Measurements from ENCODE around the gene LCTL.

The LCTL gene

DNA sequence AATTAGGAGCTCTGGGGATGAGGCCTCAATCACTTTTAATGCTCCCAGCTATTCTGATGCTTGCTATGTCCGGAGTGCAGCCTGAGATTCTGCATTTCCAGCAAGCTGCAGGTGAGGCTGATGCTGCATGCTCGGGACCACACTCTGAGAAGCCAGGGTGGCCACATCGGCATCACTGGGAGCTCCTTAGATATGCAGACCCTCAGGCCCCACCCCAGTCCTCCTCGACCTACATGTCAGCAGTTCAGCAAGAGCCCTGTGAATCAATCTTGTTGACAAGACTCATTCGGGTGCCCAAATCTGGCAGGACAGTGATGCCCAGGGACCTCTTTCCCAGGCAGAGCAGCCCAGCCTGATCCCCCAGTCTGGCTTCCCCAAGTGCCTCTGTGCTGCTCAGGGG is 44.1 kb upstream of the LCTL start:
- H3K36me3 Mint-ChIP-seq (ENCODE audit: low read depth), result no peaks in the 10 kb centered on the region
- TF ChIP-seq, protein P1, sequence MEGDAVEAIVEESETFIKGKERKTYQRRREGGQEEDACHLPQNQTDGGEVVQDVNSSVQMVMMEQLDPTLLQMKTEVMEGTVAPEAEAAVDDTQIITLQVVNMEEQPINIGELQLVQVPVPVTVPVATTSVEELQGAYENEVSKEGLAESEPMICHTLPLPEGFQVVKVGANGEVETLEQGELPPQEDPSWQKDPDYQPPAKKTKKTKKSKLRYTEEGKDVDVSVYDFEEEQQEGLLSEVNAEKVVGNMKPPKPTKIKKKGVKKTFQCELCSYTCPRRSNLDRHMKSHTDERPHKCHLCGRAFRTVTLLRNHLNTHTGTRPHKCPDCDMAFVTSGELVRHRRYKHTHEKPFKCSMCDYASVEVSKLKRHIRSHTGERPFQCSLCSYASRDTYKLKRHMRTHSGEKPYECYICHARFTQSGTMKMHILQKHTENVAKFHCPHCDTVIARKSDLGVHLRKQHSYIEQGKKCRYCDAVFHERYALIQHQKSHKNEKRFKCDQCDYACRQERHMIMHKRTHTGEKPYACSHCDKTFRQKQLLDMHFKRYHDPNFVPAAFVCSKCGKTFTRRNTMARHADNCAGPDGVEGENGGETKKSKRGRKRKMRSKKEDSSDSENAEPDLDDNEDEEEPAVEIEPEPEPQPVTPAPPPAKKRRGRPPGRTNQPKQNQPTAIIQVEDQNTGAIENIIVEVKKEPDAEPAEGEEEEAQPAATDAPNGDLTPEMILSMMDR (IDR thresholded peaks at IDR 0.05; ENCODE audit: unreplicated experiment in 3 of 3), result no peak
- H3K4me3 Mint-ChIP-seq, result no peak overlapping the region
- no peaks in the 10 kb centered on the region for H3K9me3 Mint-ChIP-seq
- H3K4me1 Mint-ChIP-seq, result no peaks in the 10 kb centered on the region
- H3K27me3 Mint-ChIP-seq (ENCODE audit: low read depth), result no peaks in the 10 kb centered on the region
- no peak overlapping the region for H3K27ac Mint-ChIP-seq

DNA sequence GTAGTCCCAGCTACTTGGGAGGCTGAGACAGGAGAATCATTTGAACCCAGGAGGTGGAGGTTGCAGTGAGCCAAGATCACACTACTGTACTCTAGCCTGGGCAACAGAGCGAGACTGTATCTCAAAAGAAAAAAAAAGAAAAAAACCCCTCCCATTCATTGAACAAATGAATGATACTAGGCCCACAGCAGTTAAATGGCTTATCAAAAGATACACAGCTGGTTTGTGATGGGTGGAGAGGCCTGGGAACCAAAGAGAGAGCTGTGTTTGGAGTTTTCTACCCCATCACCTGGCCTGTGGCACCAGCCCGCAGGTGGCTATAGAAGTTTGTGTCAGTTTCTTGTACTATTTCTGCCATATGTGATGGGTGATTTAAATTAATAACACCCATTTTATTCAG is 43.1 kb upstream of the LCTL start:
- Mint-ChIP-seq H3K4me3 (no peak overlapping the region), H3K27ac (no peak overlapping the region), H3K36me3 (ENCODE audit: low read depth) (no peaks in the 10 kb centered on the region), H3K27me3 (ENCODE audit: low read depth) (no peaks in the 10 kb centered on the region), H3K4me1 (no peaks in the 10 kb centered on the region), H3K9me3 (no peaks in the 10 kb centered on the region)
- TF ChIP-seq, protein P1 (IDR thresholded peaks at IDR 0.05; ENCODE audit: unreplicated experiment in 3 of 3), result no peak

DNA sequence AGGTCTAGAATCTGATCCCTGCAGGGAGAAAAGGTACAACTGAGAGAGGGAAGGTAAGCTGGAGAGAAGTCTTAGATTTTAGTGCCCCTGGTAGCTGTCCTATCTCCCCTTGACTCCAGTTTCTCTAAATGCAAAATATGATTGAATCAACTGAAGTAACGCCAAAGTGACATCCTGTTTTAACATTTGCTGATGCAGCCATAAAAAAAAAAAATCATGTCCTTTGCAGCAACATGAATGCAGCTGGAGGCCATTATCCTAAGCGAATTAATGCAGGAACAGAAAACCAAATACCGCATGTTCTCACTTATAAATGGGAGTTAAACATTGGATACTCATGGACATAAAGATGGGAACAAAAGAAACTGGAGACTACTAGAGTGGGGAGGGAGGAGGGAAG is 42.4 kb upstream of the LCTL start:
- no peaks in the 10 kb centered on the region for H3K36me3 Mint-ChIP-seq (ENCODE audit: low read depth)
- peaks cover 7% of the 10 kb centered on the region for H3K27me3 Mint-ChIP-seq (ENCODE audit: low read depth)
- H3K27ac Mint-ChIP-seq, result no peak overlapping the region
- H3K4me1 Mint-ChIP-seq, result no peaks in the 10 kb centered on the region
- TF ChIP-seq, protein P1 (IDR thresholded peaks at IDR 0.05; ENCODE audit: unreplicated experiment in 3 of 3), result no peak
- H3K9me3 Mint-ChIP-seq, result no peaks in the 10 kb centered on the region
- no peak overlapping the region for H3K4me3 Mint-ChIP-seq

DNA sequence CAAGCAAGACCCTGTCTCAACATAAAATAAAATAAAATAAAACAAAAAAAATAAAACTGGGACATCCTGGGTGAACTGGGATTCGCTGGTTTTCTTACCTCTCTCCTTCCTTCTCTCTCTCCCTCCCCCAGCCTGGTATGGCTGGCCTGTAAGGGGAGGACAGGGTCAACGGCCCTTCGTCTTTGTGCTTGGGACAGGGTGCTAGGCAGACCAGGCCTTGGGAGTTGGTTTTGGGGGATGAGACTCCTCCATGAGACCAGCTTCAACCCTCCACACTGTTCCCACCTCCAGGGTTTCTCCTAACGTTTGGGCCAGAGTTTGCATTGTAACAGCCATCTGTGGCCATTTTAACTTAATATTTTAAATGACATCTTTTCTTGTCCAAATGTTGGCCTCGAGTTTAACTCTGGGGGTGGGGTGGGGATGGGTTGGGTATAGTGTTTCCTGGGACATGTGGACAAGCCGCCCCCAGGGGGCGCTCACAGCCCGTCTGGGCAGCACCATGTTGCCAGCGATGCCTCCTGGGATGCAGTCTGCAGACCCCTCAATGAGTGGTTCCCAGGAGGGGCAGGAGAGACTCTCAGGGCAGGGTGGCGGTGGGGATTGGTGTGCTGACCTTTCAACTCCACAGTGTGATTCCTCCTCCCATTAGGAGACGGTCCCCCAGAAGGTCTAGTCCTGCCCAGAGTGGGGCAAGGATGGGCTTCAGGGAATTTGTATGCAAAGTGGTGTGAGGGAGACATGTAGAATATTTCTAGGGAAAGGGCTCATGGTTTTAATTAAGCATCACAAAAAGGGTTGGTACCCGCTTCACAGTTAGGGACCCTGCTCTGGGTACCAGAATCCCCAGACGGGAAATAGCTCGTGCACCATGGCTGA is 37.7 kb upstream of the LCTL start:
- H3K27me3 Mint-ChIP-seq (ENCODE audit: low read depth), result peaks cover 12% of the 10 kb centered on the region
- H3K9me3 Mint-ChIP-seq, result no peaks in the 10 kb centered on the region
- no peak overlapping the region for H3K4me3 Mint-ChIP-seq
- H3K4me1 Mint-ChIP-seq, result no peaks in the 10 kb centered on the region
- H3K27ac Mint-ChIP-seq, result peak overlapping the region in 1 of 3 experiments; percentile 54
- no peaks in the 10 kb centered on the region for H3K36me3 Mint-ChIP-seq (ENCODE audit: low read depth)
- TF ChIP-seq, protein P1 (IDR thresholded peaks at IDR 0.05; ENCODE audit: unreplicated experiment in 3 of 3), result peak; percentile 83 to 88 (median 88)

DNA sequence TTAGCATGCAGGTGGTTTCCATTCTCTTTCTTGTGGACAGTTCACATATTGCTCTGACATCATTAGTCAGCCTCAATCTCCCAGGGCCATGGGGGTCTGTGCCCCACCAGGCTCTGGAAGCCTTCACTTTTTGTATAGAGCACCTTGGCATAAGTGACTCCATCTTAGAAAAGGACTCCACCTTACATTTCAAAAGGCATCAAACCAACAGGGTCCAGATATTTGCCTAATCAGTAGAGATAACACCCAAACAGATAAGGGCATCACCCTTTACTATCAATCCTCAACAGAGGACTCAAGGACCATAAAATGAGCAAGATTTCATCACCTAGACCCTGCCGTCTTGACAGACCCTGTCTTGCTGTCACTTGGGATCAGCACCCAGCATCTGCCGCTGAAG is 35.7 kb upstream of the LCTL start:
- H3K27me3 Mint-ChIP-seq (ENCODE audit: low read depth), result peaks cover 14% of the 10 kb centered on the region
- H3K27ac Mint-ChIP-seq, result no peak overlapping the region
- no peaks in the 10 kb centered on the region for H3K36me3 Mint-ChIP-seq (ENCODE audit: low read depth)
- no peaks in the 10 kb centered on the region for H3K4me1 Mint-ChIP-seq
- TF ChIP-seq, protein P1 (IDR thresholded peaks at IDR 0.05; ENCODE audit: unreplicated experiment in 3 of 3), result no peak
- no peaks in the 10 kb centered on the region for H3K9me3 Mint-ChIP-seq
- H3K4me3 Mint-ChIP-seq, result no peak overlapping the region

DNA sequence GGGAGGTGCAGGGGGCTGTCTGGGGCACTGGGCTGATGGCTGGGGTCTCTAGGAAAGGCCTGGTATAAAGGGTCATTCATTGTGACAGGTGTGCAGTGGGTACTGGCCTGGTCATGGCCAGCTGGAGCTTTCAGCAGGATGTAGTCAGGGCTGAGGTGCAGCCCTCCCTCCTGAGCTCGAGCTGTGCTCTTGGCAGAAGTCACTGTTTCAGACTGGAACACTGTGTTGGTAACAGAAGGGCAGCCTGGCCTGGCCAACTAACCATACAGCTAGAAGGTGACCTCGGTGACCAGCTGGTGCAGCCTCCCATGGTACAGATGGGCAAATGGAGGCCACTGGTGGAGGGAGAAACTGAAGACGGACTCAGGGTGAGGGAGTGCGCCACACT is 34.4 kb upstream of the LCTL start:
- Mint-ChIP-seq H3K27ac (no peak overlapping the region), H3K36me3 (ENCODE audit: low read depth) (no peaks in the 10 kb centered on the region), H3K27me3 (ENCODE audit: low read depth) (peaks cover 14% of the 10 kb centered on the region), H3K4me3 (no peak overlapping the region), H3K4me1 (no peaks in the 10 kb centered on the region), H3K9me3 (no peaks in the 10 kb centered on the region)
- TF ChIP-seq, protein P1 (IDR thresholded peaks at IDR 0.05; ENCODE audit: unreplicated experiment in 3 of 3), result no peak
